Nucleus accumbens (tissue), 56 donors: ENCODE data around the gene TECPR2.

ENCODE experiments used
- DNase-seq, 56 donors: peaks; one replicate each; lab custom pipeline; 2025; lab: John Stamatoyannopoulos, UW

The TECPR2 gene

DNA sequence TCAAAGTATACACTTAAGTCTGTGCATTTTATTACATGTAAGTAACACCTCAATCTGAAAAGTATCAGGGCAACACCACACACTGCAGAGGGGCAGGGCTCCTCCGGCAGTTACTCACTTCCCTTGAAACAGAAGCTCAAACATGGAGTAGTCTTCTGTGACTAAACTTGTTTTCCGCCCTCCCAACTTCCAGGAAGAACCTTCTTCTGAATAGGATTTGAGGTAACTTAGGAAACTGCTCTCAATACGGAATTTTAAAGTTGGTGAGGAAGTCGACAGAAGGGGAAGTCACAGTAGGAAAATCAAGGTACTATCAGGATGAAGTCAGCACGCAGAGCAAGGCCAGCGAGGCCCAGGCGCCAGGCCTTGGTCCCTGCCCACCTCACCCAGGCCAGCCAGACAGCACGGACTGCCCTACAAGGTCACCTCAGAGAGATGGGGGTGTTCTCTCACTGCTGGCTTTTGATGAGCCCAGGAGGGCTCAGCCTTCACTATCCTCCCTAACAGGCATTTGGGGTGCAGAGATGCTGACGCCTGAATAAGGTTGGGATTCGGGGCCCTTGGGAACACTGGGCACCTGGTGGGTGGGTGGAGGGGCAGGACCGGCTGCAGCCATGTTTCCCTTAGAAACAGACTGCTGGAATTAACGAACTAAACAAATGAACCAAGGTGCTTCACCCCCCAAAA lies 141.0 kb downstream of the TECPR2 start:
- no peak for DNase-seq

DNA sequence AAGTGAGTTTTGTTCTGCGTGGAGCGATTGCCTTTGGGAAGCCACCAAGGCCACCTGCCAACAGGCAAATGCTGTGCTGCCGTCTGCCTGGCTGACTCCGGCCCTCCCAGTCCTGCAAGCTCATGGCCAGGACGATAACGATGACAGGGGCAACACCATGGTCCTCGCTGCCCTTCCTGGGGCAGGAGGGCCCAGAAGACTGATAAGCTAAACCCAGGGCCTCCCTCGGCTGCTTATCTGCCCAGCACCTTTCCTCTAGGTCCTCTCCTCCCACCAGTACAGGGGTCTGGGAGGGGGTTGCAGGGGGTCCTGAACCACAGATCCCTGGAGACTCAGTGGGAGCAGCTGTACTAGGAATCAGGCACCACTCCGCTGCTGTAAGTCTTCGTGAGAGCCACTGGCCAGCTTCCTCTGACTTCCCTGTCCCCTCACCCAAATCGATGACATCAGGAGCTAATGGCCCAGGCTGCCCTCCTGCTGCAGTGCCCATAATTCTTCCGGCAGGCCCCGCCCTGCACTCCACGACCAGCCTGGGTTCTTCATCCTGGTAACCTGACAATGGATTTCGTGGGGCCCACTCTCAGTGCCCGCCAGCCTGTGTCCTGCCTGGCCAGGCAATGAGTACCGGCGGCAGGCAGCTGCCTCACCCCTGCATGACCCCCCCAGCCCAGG lies 141.7 kb downstream of the TECPR2 start:
- no peak for DNase-seq

DNA sequence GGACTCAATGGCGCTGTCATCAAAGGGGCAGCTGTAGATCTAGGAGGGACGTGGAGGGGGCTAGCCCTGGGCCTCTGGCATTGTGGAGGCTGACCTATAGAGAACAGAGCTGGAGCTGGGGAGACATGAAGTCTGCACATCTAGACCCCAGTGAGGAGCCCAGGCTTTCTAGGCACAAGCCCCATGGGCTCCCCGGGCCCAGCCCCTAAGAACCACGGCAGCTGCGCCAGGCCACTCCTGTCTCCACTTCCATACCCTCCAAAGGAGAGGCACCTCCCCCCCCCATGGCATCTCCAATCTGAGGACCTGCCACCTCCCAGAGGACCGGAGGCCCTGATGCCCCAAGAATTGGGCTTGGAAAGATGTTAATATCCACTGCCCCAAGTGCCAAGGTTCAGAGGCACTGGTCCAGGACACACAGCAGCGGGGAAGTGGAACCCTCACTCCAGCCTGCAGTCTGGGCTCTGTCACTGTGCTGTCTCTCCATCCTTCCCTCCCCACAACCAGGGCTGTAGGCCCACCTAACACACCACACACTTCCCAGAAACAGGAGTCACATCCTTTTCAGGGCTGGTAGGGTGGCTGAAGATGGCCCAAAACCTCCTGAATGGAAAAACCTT lies 142.4 kb downstream of the TECPR2 start:
- DNase-seq: no peak

DNA sequence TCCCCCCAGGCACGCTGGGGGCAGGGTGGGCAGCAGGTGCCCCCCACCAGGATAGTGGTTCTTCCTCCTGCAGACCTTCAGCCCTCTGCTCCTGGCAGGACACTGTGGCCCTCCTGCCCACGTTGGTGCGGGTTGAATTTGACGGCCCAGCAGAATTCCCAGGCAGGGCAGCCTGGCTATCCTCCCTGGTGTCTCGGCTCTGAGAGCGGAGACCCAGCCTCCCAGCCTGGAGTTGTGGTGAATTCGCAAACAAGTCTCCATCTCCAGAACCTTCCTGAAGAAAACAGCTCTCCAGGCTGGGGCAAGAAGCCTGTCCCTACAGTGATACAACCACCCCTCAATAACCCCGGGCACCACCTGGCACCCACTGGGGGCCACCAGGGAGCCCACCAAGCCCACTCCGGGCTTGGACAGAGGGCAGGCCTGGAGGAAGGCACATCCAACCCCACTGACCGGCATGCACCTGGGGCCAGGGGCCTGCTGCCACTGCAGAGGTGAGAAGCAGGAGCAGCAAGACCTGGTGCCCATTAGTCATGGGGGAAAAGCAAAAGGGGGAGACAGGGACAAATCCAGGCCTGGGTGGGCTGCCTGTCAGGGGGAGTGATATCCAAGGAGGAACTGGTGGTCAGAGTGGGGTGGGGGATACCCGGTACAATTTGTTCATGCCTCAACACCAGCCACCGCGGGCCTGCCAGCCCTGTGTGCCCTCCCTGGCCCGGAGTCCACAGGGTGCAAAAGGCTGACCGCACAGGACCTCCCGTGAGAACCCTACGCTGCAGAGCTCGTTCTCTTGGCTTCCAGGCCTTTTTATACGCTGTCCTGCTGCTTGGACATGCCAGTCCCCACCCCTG lies 143.3 kb downstream of the TECPR2 start:
- no peak for DNase-seq

DNA sequence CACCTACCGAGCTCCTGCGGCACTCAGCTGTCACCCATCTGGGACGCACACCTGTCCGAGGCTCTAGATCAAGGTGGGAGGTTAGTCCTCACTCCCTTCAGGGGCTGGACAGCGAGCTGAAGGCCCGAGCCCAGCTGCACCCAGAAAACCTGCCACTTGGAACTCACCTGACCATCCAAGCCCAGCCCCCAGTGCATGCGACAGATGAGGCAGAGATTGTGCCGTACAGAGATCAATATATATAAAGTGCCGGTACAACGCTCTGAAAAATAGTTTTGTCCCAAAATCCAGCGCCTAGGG lies 143.8 kb downstream of the TECPR2 start:
- no peak for DNase-seq

DNA sequence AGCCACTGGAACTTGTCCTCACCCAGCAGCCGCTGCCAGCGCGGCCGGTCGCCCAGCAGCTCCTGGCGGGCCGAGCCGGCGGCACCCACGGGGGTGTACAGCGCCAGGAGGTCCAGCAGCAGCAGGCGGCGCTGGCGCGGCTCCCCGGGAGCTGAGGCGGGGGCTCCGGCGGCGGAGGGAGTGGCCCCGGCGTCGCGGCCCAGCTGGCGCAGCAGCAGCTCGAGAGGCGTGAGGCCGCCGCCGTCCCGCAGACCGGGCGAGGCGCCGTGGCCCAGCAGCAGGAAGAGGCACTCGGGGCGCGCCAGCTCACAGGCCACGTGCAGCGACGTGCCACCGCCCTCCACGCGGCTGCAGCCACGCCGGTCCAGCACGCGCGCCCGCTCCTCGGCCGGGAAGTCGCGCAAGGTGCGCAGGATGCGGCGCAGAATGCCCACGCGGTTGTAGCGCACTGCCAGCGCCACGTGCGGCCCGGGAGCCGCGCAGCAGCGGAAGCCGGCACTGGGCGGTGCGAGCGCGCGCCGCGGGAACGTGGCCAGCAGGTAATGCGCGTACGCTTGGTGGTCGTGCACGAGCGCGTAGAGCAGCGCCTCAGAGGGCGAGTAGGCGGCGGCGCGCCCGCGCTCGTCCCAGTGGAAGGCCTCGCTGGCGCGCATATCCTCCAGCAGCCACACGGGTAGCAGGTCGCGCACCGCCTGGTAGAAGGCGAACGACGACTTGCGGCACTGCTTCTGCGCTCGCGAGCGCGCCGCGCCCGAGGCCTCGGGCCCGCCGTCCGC lies 144.5 kb downstream of the TECPR2 start:
- no peak for DNase-seq

DNA sequence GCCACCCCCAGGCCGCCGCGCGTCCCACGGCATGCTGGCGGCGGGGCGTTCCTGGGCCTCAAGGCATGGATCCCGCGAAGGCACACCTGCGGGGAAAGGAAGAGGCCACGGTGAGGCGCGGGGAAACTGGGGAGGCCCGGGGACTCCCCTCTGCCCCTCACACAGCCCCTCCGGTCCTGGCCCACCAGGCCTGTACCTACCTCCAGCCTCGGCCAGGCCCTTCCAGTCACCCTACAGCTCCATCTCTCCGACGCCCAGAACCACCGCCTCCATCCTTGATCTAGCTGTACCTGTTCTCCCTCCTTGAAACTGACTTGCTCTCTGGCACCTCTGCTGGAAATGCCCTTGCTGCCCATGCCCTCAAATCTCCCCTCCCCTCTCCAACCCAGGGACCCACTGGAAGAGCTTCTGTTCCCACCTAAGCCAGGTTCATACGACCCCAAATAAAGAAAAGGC lies 145.1 kb downstream of the TECPR2 start:
- no peak for DNase-seq

DNA sequence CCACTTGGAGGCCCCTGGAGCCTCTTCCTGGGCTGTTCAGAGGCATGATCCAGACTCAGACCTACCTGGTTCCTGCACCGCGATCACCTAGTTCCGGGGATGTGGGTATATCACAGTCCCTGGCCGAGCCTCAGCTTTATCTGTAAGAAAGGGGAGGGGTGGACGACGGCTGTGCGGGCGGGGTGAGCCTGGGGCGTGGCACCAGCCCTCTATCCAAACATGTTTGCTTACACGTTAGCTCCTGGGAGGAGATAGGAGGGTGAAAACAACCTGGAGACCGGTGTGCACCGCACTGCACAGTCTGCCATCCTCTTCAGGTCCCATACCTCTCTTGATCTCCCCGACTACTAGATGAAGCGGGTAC lies 145.7 kb downstream of the TECPR2 start:
- DNase-seq: no peak

DNA sequence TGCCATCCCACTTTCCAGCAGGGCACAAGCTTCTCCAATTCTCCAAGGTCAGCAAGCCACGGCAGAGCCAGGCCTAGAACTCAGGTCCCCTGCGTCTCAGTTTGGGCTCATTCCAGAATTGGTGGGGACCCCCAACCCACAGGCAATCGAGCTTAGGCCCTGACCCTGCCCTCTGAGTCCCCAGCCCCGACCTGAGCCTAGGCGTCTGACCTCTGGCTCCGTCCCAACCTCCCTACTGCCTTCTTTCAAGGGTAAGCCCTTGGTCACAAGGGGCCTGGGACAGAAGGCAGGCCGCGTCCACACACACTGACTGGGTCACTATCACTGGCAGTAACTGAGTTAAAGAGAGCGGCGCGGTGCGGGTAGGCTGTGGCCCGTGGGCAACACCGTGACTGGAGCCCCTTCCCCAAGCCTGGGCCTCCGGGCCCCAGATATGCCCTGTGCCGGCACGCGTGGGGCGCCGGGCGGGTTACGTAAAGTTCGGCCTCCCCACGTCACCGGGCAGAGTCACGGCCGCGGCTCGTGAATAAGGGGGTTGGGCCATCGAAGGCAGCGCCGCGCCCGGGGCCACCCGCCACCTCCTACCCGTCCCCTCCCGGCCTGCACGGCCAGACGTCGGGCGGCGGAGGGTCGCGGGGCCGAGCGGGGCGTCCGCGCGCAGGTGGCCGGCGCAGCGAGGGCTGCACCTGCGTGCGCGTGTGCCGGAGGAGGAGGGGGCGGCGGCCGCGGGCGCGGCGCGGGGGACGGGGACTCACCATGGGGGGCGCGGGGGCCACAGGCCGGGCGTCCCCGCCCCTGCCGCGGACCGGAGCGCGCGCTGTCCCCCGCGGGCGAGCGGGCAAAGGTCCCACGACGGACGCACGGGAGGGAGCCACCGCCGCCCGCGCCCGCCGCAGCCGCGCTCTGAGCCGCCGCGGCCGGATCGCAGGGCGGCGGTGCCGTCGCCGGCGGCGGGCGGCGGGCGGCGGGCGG lies 146.3 kb downstream of the TECPR2 start:
- peak in 18 of 56 donors; percentile 11 to 63 (median 34) for DNase-seq

DNA sequence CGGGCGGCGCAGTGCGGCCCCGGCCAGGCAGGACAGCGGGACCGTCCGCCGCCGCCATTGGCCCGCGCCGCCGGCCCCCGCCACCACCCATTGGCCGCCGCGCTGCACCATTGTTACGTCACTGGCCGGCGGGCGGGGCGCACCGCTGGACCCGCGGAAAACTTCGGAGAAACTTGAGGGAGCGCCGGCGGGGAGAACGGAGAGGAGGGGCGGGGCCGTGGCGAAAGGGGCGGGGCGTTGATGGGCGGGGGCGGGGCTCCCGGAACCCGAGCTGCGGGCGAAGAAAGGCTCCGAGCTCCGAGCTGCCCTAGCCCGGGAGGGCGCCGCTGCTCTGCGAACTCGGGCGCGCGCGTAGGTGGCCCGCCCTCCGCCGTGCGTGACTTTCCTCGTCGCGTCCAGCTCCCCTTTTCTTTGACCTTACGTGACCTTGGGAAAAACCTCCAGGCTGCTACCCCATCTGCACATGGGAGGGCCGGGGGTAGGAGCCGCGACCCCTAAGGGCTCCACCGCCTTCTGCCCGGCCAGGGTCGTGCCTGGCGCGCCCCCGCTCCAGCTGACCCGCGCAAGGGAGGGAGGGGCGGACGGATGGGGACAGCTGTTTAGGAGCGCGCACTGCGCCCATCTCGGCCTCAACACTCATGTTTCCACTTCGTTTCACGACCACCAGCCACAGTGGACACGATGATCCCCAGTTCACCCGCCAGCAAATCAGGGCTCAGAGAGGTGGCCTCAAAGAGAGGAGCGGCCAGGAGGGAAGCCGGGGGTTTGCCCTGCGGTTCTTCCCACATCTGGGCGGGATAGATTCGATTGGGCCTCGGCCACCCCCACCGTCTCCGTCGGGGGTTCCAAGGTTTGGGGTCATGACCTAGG lies 147.2 kb downstream of the TECPR2 start, which contains the start of gene ANKRD9:
Gene ANKRD9 (minus strand): TSS at position 31 of the 870 bp plus-strand sequence. CDS start 1,887 bp downstream, outside the sequence.
- DNase-seq: peak in 55 of 56 donors; percentile 25 to 94 (median 74)

DNA sequence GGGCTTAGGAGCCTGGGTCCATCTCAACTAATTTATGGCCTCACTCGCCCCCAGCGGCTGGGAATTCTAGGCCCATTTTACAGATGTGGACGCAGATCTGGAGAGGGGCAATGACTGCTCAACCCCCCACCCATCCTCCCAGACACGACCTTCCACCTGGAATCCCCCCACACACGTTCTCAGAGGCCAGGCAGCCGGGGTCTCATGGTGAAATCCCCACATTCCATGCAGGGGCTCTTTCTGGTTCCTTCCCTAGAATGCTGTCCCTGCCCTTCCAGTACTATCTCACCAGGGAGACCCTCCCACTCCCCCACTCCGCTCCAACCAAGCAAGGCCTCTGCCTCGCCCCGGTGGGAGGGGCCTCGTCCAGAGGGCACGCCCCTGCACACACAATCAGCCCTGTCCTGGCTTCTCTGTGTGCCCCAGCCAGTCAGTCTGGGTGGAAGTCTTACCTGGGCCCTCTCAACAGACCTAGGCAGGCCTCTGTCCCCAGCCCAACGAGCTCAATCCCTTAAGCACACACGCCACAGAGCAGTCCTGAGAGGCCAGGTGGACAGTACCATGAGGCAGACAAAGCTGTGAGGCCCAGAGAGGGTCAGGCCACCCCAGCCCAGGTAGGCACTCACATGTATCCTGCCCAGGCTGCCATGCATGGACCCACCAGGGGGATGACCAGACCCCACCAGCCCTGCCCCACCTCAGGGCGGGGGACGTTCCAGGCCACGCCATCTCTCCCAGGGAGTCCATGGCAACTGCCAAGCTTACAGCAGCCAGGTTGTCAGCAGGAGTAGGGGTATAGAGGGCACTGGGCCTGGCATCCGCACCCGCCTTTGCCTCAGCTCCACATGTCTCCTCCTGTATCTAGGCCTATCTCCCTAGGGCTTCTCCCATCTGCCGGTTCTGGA lies 148.1 kb downstream of the TECPR2 start:
- DNase-seq: no peak

DNA sequence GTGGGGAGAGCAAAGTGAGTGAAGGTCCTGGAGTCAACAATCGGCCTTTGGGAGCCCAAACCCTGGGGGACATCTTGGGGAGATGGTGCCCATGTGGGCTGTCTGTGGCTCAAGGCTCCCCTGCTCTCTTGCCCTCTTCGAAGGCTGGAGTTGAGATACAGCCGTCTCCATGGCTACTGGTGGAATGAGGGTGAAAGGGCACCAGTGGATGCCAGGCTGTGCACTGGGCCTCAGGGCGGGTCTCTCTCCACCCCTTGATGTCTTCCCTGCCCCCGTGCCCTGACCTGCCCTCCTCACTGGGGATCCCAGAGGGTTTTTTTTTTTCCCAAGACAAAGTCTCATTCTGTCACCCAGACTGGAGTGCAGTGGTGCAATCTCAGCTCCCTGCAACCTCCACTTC lies 148.8 kb downstream of the TECPR2 start:
- DNase-seq: no peak

DNA sequence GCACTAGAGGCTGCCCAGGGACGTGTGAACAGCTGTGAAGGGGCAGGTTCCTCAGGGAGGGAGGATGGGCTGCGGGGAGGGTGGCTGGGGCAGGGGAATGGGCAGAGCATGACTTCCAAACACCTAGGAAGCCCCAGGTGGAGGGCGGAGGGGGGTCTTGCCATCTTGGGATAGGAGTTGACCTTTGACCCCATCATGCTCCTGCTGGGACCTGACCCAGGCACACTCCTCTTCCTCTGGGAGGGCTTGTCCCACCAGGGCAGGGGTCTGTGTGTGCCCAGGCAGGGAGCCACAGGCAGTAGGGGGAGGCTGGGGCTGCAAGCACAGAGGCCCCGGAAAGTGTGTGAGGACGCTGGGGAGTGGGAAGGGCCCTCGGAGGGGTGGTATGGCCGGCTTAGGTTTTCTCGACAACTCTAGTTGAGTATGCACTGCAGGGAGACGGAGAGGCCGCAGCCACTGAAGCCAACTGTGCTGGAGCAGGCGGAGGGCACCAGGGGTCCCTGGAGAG lies 150.1 kb downstream of the TECPR2 start:
- no peak for DNase-seq

DNA sequence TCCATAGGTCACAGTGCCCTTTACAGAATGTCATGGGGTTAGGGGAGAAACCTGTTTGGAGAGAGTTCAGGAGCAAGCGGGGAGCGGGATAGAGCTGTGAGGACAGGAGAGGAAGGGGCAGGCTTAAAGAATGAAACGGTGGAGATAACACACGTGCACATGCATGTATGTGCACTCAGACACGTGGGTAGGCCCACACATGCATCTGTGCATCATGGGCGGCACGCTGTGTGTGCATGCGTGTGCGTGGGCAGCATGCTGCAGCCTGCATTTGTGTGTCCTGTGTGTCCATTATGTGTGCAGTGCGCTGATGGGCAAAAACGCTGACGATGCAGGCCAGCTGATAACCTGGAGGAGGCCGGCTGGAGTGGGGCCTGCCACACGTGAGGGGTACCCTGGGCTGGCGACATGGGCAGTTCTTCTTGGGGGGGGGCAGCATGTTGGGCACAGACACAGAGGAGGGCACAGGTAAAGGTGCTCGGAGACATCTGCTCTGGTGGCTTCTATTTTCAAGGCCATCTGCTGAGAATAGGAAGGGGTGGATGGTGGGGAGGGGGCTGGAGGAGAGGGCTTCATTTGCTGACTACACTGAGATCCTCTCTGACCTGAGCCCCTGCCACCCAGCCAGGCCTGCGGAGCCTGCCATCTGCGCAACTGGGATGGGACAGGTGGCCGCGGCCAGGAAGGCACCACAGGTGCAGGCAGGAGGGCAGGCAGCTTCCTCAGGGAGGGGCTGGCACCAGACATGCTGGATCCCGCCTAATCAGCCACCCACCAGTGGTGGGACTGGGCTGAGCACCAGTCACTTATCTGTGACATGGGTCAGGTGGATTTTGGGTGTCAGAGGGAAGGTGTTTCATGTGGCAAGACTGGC lies 151.4 kb downstream of the TECPR2 start:
- no peak for DNase-seq

DNA sequence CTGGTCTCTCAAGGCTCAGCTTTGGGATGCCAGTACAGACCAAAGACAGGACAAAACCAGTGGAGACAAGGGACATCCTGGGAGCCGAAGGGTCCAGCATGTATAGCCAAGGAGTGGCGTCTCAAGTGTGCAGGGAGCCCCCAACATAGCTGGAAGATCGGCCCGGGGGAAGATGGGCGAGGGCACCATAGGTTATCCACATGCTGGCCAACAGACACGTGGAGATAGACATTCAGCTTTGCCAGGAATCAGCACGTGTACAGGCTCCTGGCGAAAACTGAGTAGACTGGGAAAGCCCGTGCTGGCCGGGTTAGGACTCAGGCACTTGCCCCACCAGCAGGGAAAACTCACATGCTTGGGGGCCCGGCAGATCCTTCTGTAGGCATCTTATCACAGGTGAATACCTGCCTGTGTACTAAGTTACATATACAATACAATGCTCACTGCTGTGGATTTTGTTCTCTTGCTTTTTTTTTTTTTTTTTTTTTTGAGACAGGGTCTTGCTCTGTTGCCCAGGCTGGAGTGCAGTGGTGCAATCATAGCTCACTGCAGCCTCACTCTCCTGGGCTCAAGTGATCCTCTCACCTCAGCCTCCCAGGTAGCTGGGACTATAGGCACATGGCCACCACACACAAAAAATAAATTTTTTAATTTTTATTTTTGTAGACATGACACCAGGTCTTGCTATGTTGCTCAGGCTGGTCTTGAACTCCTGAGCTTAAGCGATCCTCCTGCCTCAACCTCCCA lies 152.4 kb downstream of the TECPR2 start:
- no peak for DNase-seq
